SJCRH30 (cell line): ENCODE results near the gene RBP7. TPM values are rescaled to one million over a fixed set of nuclear protein-coding genes. Genes with fewer than 3 reads are reported as not detected.
A peak's percentile ranks its signal among the peaks of the same experiment; 100 is the strongest.

Experiments used
- DNase-seq, 2 experiments: peaks; one replicate each; pipeline ENCODE4 v3.0.0-alpha.2; 2015 to 2020
- H3K27ac ChIP-seq: fragments of 250-450 bp; sonication (Bioruptor Pico); 2 replicates; pipeline ENCODE4 v1.5.1; 2020; ENCODE audit warnings: mild to moderate bottlenecking, moderate library complexity
- H3K27me3 ChIP-seq: fragments of 250-450 bp; sonication (Bioruptor Pico); 2 replicates; pipeline ENCODE4 v1.5.1; 2020; ENCODE audit warnings: mild to moderate bottlenecking, moderate library complexity
- H3K36me3 ChIP-seq: fragments of 250-450 bp; sonication (Bioruptor Pico); 2 replicates; pipeline ENCODE4 v1.5.1; 2020; ENCODE audit warnings: mild to moderate bottlenecking, moderate library complexity
- H3K4me1 ChIP-seq: fragments of 250-450 bp; sonication (Bioruptor Pico); 2 replicates; pipeline ENCODE4 v1.5.1; 2020; ENCODE audit warnings: mild to moderate bottlenecking, moderate library complexity
- H3K4me3 ChIP-seq: fragments of 250-450 bp; sonication (Bioruptor Pico); 2 replicates; pipeline ENCODE4 v1.5.1; 2020; ENCODE audit warnings: mild to moderate bottlenecking, moderate library complexity
- H3K9me3 ChIP-seq: fragments of 250-450 bp; sonication (Bioruptor Pico); replicated peaks from 2 replicates; pipeline ENCODE4 v1.5.1; 2020; ENCODE audit warnings: mild to moderate bottlenecking, moderate library complexity
- total RNA-seq: library from RNA; depleted of rRNA; stranded (reverse); fragments of >200 nt; shearing (Covaris generic); gene quantifications from 2 replicates; pipeline ENCODE4 v1.2.3, GENCODE V29; 2014

The RBP7 gene
- total RNA-seq, 1 experiment from 2014 or later, result not detected

DNA sequence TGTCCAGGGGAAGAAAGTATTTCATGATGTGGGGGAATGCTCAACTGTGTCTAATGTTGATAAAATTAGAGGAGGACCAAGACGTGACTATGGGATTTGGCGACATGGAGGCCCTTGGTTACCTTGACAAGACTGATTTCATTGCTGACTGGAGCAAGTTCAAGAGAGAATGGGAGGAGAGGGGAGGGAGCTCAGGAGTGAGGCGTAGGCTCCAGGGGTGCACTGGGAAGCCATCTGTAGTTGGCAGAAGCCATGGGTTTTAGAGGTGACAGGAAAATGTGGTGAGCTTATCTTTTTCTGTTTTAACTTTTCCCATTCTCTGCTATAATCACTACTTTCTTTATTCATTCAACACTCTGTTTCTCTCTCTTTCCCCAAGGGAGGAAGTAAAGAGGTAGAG, 51.6 kb downstream of the RBP7 start:
- DNase-seq, result no peak
- Histone ChIP-seq H3K27ac (no peak overlapping the region), H3K27me3 (no peaks in the 10 kb centered on the region), H3K4me1 (peaks cover 3% of the 10 kb centered on the region; the same call in 1 of the 2 replicates), H3K9me3 (no peaks in the 10 kb centered on the region), H3K4me3 (no peak overlapping the region), H3K36me3 (peaks cover 11% of the 10 kb centered on the region; the same call in 1 of the 2 replicates)

DNA sequence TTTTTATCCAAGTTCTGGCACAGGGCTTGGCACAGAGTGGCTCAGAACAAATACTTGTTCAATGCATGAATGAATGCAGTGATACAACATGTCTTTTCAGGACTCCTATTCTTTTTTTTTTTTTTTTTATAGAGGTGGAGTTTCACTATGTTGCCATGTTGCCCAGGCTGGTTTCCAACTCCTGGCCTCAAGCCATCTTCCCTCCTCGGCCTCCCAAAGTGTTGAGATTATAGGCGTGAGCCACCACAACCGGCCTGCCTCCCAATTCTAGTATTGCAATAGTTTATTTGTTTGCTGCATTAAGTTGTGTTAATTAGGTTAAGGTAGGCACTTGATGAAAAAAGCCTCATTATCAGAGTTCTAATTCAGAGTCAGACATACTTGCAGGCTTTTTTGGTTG, 53.6 kb downstream of the RBP7 start:
- H3K27me3 ChIP-seq, result no peaks in the 10 kb centered on the region
- no peaks in the 10 kb centered on the region for H3K9me3 ChIP-seq
- H3K4me3 ChIP-seq, result no peak overlapping the region
- no peak for DNase-seq
- H3K27ac ChIP-seq, result no peak overlapping the region
- H3K36me3 ChIP-seq, result peaks cover 8% of the 10 kb centered on the region; the same call in 1 of the 2 replicates
- peaks cover 2% of the 10 kb centered on the region; the same call in 1 of the 2 replicates for H3K4me1 ChIP-seq

DNA sequence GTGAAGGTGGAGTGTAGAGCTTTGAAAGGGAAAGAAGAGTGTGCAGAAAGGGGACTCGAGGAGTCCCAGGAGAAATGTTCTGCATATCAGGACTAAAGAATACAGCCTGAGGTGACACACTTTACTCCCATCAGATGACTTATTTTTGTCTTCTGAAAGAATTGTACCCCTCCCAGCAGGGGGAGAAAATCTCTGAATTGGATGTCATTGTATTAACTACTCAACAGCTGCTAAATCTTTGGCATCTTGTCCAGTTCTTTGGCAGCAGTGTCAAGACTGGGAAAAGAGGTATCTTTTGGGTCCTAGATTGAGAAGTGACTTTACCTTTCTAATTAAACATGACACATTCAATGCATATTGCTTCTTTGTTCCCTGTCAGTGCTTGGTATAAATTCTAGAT, 54.6 kb downstream of the RBP7 start:
- no peak overlapping the region for H3K27ac ChIP-seq
- DNase-seq, result peak in 1 of 2 experiments; percentile 34

DNA sequence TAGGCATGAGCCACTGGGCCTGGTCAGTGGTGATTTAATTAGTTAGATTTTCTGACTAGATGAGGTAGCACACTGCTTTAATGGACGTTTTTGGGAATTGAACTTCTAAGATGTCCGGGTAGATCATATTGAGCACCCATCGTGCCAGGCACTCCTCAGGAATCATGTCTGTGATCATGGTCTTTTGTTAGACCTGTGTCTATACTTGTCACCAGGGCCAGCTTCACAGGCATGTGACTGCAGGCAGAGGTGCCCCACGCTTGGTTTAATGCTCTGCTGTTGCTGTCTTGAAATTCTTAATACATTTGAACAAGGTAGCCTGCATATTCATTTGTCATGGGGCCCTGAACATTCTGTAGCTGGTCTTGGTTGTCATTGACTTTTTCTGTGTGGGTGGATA, 55.3 kb downstream of the RBP7 start:
- Histone ChIP-seq H3K36me3 (peaks cover 3% of the 10 kb centered on the region; the same call in 1 of the 2 replicates), H3K27me3 (no peaks in the 10 kb centered on the region), H3K4me3 (no peak overlapping the region), H3K9me3 (no peaks in the 10 kb centered on the region), H3K4me1 (no peaks in the 10 kb centered on the region; the same call in 1 of the 2 replicates), H3K27ac (no peak overlapping the region)
- DNase-seq, result no peak

More for the DNA sequence above, 54.6 kb downstream of the RBP7 start:
- H3K27me3 ChIP-seq, result no peaks in the 10 kb centered on the region
- H3K4me1 ChIP-seq, result no peaks in the 10 kb centered on the region
- no peaks in the 10 kb centered on the region for H3K9me3 ChIP-seq
- no peak overlapping the region for H3K4me3 ChIP-seq
- peaks cover 7% of the 10 kb centered on the region; the same call in 1 of the 2 replicates for H3K36me3 ChIP-seq

DNA sequence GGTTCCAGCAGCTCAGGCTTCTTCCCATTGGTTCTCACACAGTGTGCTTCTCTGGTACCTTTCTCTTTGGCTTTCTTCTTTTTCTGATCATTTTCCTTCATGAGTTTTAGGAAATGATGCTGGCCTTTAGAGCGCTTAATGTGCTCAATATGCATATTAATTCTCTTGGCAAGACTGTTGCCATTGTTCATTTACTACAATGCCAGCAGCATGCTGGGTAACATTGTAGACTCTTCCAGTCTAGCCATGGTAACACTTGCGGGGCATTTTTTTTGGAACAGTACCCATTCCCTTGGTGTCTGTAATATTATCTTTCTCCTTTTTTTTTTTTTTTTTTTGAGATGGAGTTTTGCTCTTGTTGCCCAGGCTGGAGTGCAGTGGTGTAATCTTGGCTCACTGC, 57.4 kb downstream of the RBP7 start:
- H3K27ac ChIP-seq, result no peak overlapping the region
- H3K36me3 ChIP-seq, result peaks cover 3% of the 10 kb centered on the region; the same call in 1 of the 2 replicates
- H3K9me3 ChIP-seq, result no peaks in the 10 kb centered on the region
- H3K27me3 ChIP-seq, result no peaks in the 10 kb centered on the region
- H3K4me3 ChIP-seq, result no peak overlapping the region
- DNase-seq, result no peak
- H3K4me1 ChIP-seq, result peaks cover 5% of the 10 kb centered on the region

DNA sequence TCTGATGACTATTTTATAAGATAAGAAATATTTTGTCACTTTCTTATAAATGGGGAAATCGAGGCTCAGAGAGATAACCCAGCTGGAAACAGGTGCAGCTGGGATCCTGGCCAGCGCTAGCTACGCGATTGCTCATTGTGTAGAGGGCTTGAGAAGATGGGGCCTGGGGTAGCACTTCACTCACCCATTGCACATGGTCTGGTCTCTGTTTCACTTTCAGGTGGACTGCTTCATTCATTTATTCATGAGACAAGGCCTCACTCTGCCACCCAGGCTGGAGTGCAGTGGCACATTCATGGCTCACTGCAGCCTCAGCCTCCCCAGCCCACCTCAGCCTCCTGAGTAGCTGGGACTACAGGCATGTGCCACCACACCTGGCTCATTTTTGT, 59.6 kb downstream of the RBP7 start:
- Histone ChIP-seq H3K27ac (no peak overlapping the region), H3K4me1 (peaks cover 5% of the 10 kb centered on the region), H3K4me3 (no peak overlapping the region), H3K36me3 (no peaks in the 10 kb centered on the region; the same call in 1 of the 2 replicates), H3K9me3 (no peaks in the 10 kb centered on the region), H3K27me3 (no peaks in the 10 kb centered on the region)
- no peak for DNase-seq

DNA sequence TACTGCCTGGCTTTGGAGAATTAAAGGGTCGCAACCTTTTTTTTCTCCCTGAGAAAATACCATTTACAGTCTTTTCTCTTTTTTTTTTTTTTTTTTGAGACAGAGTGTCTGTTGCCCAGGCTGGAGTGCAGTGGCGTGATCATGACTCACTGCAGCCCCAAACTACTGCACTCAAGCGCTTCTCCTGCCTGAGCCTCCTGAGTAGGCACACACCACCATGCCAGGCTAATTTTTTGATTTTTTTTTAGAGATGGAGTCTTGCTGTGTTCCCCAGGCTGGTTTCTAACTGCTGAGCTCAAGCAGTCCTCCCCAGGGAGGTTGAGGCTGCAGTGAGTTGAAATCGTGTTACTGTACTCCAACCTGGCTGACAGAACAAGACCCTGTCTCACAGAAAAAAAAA, 60.3 kb downstream of the RBP7 start:
- Histone ChIP-seq H3K4me1 (peaks cover 5% of the 10 kb centered on the region), H3K36me3 (no peaks in the 10 kb centered on the region; the same call in 1 of the 2 replicates), H3K9me3 (no peaks in the 10 kb centered on the region), H3K27me3 (no peaks in the 10 kb centered on the region), H3K27ac (no peak overlapping the region), H3K4me3 (no peak overlapping the region)
- DNase-seq, result no peak

DNA sequence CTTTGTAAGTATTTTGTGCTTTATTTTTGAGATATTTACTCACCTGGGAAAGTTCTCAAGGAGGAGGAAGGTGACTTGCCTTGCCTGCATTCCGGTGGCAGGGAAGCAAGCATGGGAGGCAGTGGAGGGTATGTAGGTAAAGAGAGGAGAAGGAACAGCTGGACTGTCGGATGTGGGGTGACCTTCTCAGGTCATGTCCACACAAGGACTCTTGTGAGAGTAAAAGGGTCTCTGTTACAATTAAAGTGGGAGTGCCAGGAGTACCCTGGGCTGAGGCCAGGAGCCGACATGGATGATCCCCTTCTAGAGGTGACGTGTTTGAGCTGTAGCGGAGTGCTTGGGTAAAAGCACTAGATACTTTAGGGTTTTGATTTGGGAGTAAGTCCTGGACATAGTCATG, 60.8 kb downstream of the RBP7 start:
- peak in 1 of 2 experiments; percentile 28 for DNase-seq
- Histone ChIP-seq H3K27me3 (no peaks in the 10 kb centered on the region), H3K36me3 (no peaks in the 10 kb centered on the region; the same call in 1 of the 2 replicates), H3K27ac (no peak overlapping the region), H3K9me3 (no peaks in the 10 kb centered on the region), H3K4me1 (peaks cover 5% of the 10 kb centered on the region), H3K4me3 (no peak overlapping the region)

DNA sequence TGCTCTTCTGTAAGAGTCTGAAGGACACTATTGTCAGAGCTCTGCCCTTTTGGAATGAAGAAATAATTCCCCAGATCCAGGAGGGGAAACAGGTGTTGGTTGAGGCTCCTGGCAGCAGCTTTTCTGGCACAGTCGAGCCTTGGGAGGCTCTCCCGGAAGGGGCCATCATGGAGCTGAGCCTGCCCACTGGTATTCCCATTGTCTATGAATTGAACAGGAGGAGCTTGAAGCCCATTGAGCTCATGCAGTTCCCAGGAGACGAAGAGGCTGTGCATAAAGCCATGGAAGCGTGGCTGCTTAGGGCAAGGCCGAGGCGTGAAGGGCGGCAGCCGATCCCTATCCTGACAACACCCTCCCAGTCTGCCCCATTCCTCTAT, 62.3 kb downstream of the RBP7 start:
- H3K36me3 ChIP-seq, result no peaks in the 10 kb centered on the region
- no peaks in the 10 kb centered on the region for H3K27me3 ChIP-seq
- peaks cover 5% of the 10 kb centered on the region for H3K4me1 ChIP-seq
- DNase-seq, result peak; percentile 12 to 39
- H3K4me3 ChIP-seq, result no peak overlapping the region
- H3K27ac ChIP-seq, result no peak overlapping the region
- H3K9me3 ChIP-seq, result no peaks in the 10 kb centered on the region

DNA sequence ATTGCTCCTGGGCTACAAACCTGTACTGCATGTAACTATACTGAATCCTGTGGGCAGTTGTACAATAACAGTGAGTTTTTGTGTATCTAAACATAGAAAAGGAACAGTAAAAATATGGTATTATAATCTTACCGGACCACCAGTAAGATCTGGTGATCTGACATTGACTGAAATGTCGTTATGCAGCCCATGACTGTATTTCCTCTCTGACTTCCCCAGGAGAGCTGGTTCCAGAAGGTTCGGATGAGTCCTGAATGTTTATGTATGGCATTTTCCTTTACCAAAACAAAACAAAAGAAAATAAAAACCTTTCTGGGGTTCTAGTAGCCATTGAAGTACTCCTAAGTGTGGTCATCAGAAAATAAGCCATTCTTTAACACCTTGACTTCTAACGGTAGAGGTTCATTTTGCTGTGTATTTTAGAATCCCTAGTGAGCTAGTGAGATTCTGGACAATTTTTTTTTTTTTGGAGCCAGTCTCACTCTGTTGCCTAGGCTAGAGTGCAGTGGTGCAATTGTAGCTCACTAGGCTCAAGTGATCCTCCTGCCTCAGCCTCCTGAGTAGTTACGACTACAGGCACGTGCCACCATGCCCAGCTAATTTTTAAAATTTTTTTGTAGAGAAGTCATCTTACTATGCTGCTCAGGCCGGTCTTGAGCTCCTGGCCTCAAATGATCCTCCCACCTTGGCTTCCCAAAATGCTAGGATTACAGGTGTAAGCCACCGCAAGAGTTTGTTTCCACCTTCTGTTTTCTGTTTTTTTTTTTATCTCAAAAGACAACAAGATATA, 63.5 kb downstream of the RBP7 start:
- DNase-seq, result no peak
- Histone ChIP-seq H3K9me3 (no peaks in the 10 kb centered on the region), H3K36me3 (no peaks in the 10 kb centered on the region), H3K4me1 (peaks cover 5% of the 10 kb centered on the region), H3K27ac (no peak overlapping the region), H3K4me3 (no peak overlapping the region), H3K27me3 (no peaks in the 10 kb centered on the region)

DNA sequence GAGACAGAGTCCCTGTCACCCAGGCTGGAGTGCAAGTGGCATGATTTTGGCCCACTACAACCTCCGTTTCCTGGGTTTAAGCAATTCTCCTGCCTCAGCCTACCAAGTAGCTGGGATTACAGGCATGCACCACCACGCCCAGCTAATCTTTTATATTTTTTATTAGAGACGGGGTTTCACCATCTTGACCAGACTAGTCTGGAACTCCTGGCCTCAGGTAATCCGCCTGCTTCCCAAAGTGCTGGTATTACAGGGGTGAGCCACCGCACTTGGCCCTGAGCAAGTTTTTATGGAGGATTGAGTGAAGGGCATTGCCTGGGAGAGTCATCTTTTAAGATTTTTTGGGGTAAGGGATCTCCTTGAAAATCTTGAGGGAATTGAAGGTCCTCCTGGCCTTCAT, 64.2 kb downstream of the RBP7 start:
- no peak overlapping the region for H3K27ac ChIP-seq
- no peaks in the 10 kb centered on the region for H3K36me3 ChIP-seq
- no peaks in the 10 kb centered on the region for H3K27me3 ChIP-seq
- no peaks in the 10 kb centered on the region for H3K9me3 ChIP-seq
- no peak overlapping the region for H3K4me3 ChIP-seq
- DNase-seq, result no peak
- peaks cover 5% of the 10 kb centered on the region for H3K4me1 ChIP-seq

DNA sequence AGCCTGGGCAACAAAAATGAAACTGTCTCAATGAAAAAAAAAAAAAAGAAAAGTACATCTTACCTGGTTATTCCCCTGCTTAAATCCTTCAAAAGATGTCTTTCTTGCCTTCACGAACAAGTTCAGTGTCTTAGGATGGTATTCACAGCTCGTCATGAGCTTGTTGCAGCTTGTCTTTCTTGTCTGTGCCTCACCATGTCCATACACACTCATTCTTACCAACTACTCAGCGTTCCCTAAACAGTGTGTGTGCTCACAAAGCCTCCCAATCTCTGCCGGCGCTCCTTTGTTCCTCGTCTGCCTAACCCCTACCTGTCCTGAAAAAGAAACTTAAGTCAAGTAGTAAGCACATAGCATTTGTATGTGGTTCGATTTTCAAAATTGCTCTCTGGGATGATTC, 66.8 kb downstream of the RBP7 start:
- no peaks in the 10 kb centered on the region for H3K9me3 ChIP-seq
- peaks cover 9% of the 10 kb centered on the region for H3K4me1 ChIP-seq
- DNase-seq, result no peak

DNA sequence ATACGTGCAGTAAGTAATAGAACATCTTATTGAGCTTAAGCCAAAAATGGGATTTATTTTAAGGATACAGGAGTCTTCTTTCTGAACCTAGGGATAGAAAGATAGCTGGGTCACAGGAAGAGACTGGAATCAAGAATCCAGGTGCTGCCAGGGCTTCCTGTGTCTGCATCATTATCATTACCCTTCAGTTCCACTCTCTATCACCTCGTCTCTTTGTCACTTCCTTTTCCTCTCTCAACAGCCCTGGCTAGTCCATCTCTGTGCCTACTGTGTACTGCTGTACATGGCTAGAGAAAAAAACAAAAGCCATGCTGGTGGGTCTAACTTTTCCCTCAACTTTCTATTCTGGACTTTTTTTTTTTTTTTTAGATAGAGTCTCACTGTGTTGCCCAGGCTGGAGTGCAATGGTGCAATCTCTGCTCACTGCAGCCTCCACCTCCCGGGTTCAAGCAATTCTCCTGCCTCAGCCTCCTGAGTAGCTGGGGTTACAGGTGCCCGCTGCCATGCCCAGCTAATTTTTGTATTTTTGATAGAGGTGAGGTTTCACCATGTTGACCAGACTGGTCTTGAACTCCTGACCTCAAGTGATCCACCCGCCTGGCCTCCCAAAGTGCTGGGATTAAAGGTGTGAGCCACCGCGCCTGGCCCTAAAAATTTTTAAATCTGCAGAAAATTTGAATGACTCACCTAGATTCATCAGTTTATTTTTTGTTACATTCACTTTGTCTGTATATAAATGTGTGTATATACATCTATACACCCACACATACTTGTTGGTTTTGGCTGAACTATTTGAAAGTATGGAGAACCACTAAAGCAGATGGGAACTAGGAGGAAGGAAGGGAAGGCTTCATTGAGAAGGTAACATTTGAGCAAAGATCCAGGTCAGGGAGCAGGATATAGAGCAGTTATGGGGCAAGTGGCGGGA, 67.7 kb downstream of the RBP7 start:
- Histone ChIP-seq H3K4me1 (peaks cover 9% of the 10 kb centered on the region), H3K27me3 (no peaks in the 10 kb centered on the region), H3K27ac (no peak overlapping the region), H3K9me3 (no peaks in the 10 kb centered on the region), H3K4me3 (no peak overlapping the region), H3K36me3 (no peaks in the 10 kb centered on the region)
- no peak for DNase-seq

More for the DNA sequence above, 66.8 kb downstream of the RBP7 start:
- no peaks in the 10 kb centered on the region for H3K27me3 ChIP-seq
- no peaks in the 10 kb centered on the region for H3K36me3 ChIP-seq
- no peak overlapping the region for H3K27ac ChIP-seq
- H3K4me3 ChIP-seq, result no peak overlapping the region

DNA sequence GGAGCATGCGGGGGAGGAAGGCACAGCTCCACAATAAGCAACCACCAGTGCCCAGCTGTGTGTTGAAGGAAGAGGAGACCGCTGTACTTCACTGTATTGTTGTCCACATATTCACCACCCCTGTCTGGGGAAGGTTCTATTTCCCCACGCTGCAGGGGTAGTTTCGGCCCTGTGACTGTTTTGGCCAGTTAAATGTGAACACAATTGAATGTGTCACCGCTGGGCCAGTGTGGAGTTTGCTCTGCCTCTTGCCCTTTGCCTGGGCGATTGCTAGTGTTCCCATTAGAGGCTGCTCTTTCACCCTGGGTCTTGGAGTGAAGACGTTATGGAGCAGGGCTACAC, 68.3 kb downstream of the RBP7 start:
- Histone ChIP-seq H3K27ac (no peak overlapping the region), H3K4me1 (peaks cover 9% of the 10 kb centered on the region)

More for the DNA sequence above, 68.3 kb downstream of the RBP7 start:
- H3K9me3 ChIP-seq, result no peaks in the 10 kb centered on the region
- no peaks in the 10 kb centered on the region for H3K27me3 ChIP-seq
- H3K36me3 ChIP-seq, result no peaks in the 10 kb centered on the region
- H3K4me3 ChIP-seq, result no peak overlapping the region
- no peak for DNase-seq
